H9 (cell line): ENCODE measurements around the gene KRT39. TPM values are rescaled to one million over a fixed set of nuclear protein-coding genes. Genes with fewer than 3 reads are reported as not detected.

Experiments used
- DNase-seq: peaks from one replicate; pipeline ENCODE4 v3.0.0-alpha.2; 2017
- H2AFZ ChIP-seq: one replicate; pipeline ENCODE4 v1.6.1; 2013; ENCODE audit warnings: mild to moderate bottlenecking, low read length, control low read depth, moderate library complexity
- H2AK5ac ChIP-seq: 2 replicates; pipeline ENCODE4 v1.6.1; 2013; ENCODE audit warnings: low read length, control low read depth, mixed read lengths; ENCODE audit not compliant: insufficient read length
- H2BK120ac ChIP-seq: one replicate; pipeline ENCODE4 v1.6.1; 2013; ENCODE audit warnings: low read depth, mild to moderate bottlenecking, low read length, control low read depth, inconsistent platforms; ENCODE audit not compliant: poor library complexity, severe bottlenecking
- H2BK12ac ChIP-seq: 2 replicates; pipeline ENCODE4 v1.6.1; 2013; ENCODE audit warnings: low read length, control low read depth, mixed read lengths, low read depth; ENCODE audit not compliant: insufficient read length
- H2BK15ac ChIP-seq: 2 replicates; pipeline ENCODE4 v1.6.1; 2013; ENCODE audit warnings: low read depth, low read length, control low read depth
- H2BK20ac ChIP-seq: one replicate; pipeline ENCODE4 v1.6.1; 2013; ENCODE audit warnings: low read depth, mild to moderate bottlenecking, low read length, control low read depth, inconsistent platforms; ENCODE audit not compliant: poor library complexity, severe bottlenecking
- H2BK5ac ChIP-seq: 2 replicates; pipeline ENCODE4 v1.6.1; 2013; ENCODE audit warnings: low read length, control low read depth, mixed read lengths; ENCODE audit not compliant: insufficient read length
- H3K14ac ChIP-seq: 2 replicates; pipeline ENCODE4 v1.6.1; 2013; ENCODE audit warnings: low read length, control low read depth; ENCODE audit not compliant: insufficient read depth
- H3K18ac ChIP-seq: 2 replicates; pipeline ENCODE4 v1.6.1; 2013; ENCODE audit warnings: low read depth, mild to moderate bottlenecking, mixed read lengths, low read length, control low read depth; ENCODE audit not compliant: insufficient read length
- H3K23ac ChIP-seq: 2 replicates; pipeline ENCODE4 v1.6.1; 2013; ENCODE audit warnings: low read length, control low read depth, mixed read lengths, low read depth; ENCODE audit not compliant: insufficient read length
- H3K23me2 ChIP-seq: 2 replicates; pipeline ENCODE4 v1.6.1; 2013; ENCODE audit warnings: low read depth, mild to moderate bottlenecking, mixed read lengths, low read length, control low read depth; ENCODE audit not compliant: insufficient read length, poor library complexity, severe bottlenecking
- H3K27ac ChIP-seq: 2 replicates; pipeline ENCODE4 v1.5.1; 2013; ENCODE audit warnings: low read length, control low read depth, mixed read lengths, low read depth; ENCODE audit not compliant: insufficient read length
- H3K27me3 ChIP-seq: 2 replicates; pipeline ENCODE4 v1.6.1; 2013; ENCODE audit warnings: low read length, control low read depth, inconsistent platforms; ENCODE audit not compliant: insufficient read depth
- H3K4ac ChIP-seq: 2 replicates; pipeline ENCODE4 v1.6.1; 2013; ENCODE audit warnings: low read depth, mild to moderate bottlenecking, control low read depth, inconsistent platforms, low read length, moderate library complexity
- H3K4me1 ChIP-seq: 2 replicates; pipeline ENCODE4 v1.6.1; 2013; ENCODE audit warnings: low read length, control low read depth, inconsistent platforms; ENCODE audit not compliant: insufficient read depth
- H3K4me2 ChIP-seq: 2 replicates; pipeline ENCODE4 v1.6.1; 2013; ENCODE audit warnings: low read length, control low read depth, mixed read lengths; ENCODE audit not compliant: insufficient read length, insufficient read depth
- H3K56ac ChIP-seq: 2 replicates; pipeline ENCODE4 v1.6.1; 2013; ENCODE audit warnings: low read depth, mild to moderate bottlenecking, mixed read lengths, low read length, control low read depth; ENCODE audit not compliant: insufficient read length
- H3K79me1 ChIP-seq: 2 replicates; pipeline ENCODE4 v1.6.1; 2013; ENCODE audit warnings: low read depth, mild to moderate bottlenecking, moderate library complexity, low read length, control low read depth, inconsistent platforms; ENCODE audit not compliant: insufficient read depth, poor library complexity, severe bottlenecking
- H3K79me2 ChIP-seq: 2 replicates; pipeline ENCODE4 v1.6.1; 2013; ENCODE audit warnings: low read length, control low read depth, inconsistent platforms; ENCODE audit not compliant: insufficient read depth
- H3K9ac ChIP-seq: 2 replicates; pipeline ENCODE4 v1.6.1; 2013; ENCODE audit warnings: low read length, control low read depth, mixed read lengths; ENCODE audit not compliant: insufficient read length; ENCODE audit errors: extremely low read depth
- H3K9me3 ChIP-seq: one replicate; pipeline ENCODE4 v1.6.1; 2013; ENCODE audit warnings: low read depth, low read length, inconsistent platforms; ENCODE audit not compliant: control insufficient read depth
- H3T11ph ChIP-seq: one replicate; pipeline ENCODE4 v1.6.1; 2013; ENCODE audit warnings: mild to moderate bottlenecking, low read length, control low read depth, inconsistent platforms
- H4K20me1 ChIP-seq: one replicate; pipeline ENCODE4 v1.6.1; 2013; ENCODE audit not compliant: control insufficient read depth, insufficient read length, insufficient read depth
- H4K5ac ChIP-seq: 2 replicates; pipeline ENCODE4 v1.6.1; 2013; ENCODE audit warnings: low read depth, mild to moderate bottlenecking, mixed read lengths, low read length, control low read depth; ENCODE audit not compliant: insufficient read length
- H4K8ac ChIP-seq: replicated peaks from 2 replicates; pipeline ENCODE4 v1.6.1; 2013; ENCODE audit warnings: low read length, control low read depth, mixed read lengths, low read depth; ENCODE audit not compliant: insufficient read length
- H4K91ac ChIP-seq: 2 replicates; pipeline ENCODE4 v1.6.1; 2013; ENCODE audit warnings: low read depth, mild to moderate bottlenecking, moderate library complexity, mixed read lengths, low read length, control low read depth; ENCODE audit not compliant: insufficient read length
- H3K27ac Mint-ChIP-seq, 3 experiments: 2 replicates in 2 of 3; 3 replicates in 1 of 3; pipeline ENCODE4 v1.8.0; 2020 to 2021; ENCODE audit warnings: mixed read lengths in 3 of 3, mild to moderate bottlenecking in 1 of 3, moderate library complexity in 1 of 3
- H3K27me3 Mint-ChIP-seq: 2 replicates; pipeline ENCODE4 v1.8.0; 2021; ENCODE audit warnings: low read depth, mild to moderate bottlenecking, moderate library complexity, mixed read lengths
- H3K36me3 Mint-ChIP-seq, 3 experiments: 2 replicates in 2 of 3; 3 replicates in 1 of 3; pipeline ENCODE4 v1.8.0; 2020 to 2021; ENCODE audit warnings: low read depth in 3 of 3, mixed read lengths in 3 of 3; ENCODE audit not compliant: insufficient read depth in 1 of 3
- H3K4me1 Mint-ChIP-seq, 2 experiments: 2 replicates each; pipeline ENCODE4 v1.8.0; 2020; ENCODE audit warnings: mixed read lengths in 2 of 2
- H3K4me3 Mint-ChIP-seq, 2 experiments: 2 replicates in 1 of 2; 3 replicates in 1 of 2; pipeline ENCODE4 v1.8.0; 2020 to 2021; ENCODE audit warnings: mild to moderate bottlenecking in 2 of 2, mixed read lengths in 2 of 2, moderate library complexity in 1 of 2
- H3K9me3 Mint-ChIP-seq, 2 experiments: 2 replicates in 1 of 2; 3 replicates in 1 of 2; pipeline ENCODE4 v1.8.0; 2020; ENCODE audit warnings: mild to moderate bottlenecking in 2 of 2, mixed read lengths in 2 of 2, moderate library complexity in 1 of 2
- WGBS: extraction: QIAGEN DNeasy Blood & Tissue Kit; methylation state at CpG from one replicate; pipeline ENCODE4 v1.1.7; 2013; ENCODE audit warnings: missing lambda C conversion rate, low lambda C conversion rate, mixed read lengths; ENCODE audit not compliant: insufficient read length; ENCODE audit errors: extremely low coverage; 5-methylcytosine and 5-hydroxymethylcytosine counted together
- total RNA-seq: library from RNA; stranded (reverse); gene quantifications from 2 replicates; pipeline ENCODE4 v1.2.1, GENCODE V29; 2021
- TF ChIP-seq, protein P1 (sequence below): fragments of 200-600 bp; sonication (generic); conservative IDR thresholded peaks from 3 replicates; pipeline ENCODE4 v1.8.0; 2021; ENCODE audit warnings: antibody characterized with exemption, mild to moderate bottlenecking

The KRT39 gene
- total RNA-seq, 1 experiment from 2014 or later, result not detected

DNA sequence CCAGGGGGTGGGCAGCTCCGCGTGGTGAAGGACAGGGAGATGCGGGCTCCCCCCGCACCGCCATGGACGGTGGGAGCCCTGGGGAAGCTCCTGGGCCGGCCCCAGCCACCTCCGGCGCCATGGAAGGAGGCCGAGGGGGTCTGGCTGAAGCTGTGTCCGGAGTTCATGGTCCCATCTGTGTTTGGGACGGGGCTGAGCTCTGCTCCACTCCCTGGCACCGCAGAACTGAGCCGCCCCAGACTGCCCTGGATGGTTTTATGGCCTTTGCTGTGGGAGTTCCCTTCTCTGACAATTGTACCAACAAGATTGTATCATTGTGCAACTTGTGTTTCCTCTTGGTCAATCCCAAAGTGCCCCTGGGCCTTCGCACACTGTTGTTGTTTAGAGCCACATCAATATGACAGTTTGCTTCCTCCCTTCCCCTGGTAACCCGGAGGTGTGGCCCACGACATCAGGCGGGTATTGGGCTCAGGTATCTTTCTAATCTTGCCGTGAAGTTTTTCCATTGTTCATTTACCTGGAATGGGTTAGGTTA lies 30.2 kb downstream of the KRT39 start:
- Histone ChIP-seq H3K56ac (no peak overlapping the region), H3K27ac (no peak overlapping the region), H3K79me1 (no peaks in the 10 kb centered on the region), H4K5ac (no peak overlapping the region), H3K9ac (no peak overlapping the region), H2AK5ac (no peak overlapping the region), H4K8ac (no peak overlapping the region), H3K9me3 (no peaks in the 10 kb centered on the region), H3K23ac (no peak overlapping the region), H3T11ph (no peak overlapping the region), H3K4me1 (no peaks in the 10 kb centered on the region), H4K91ac (no peak overlapping the region), H3K23me2 (no peaks in the 10 kb centered on the region), H3K14ac (no peak overlapping the region), H2BK20ac (no peak overlapping the region), H2BK15ac (no peak overlapping the region), H2AFZ (no peak overlapping the region), H3K18ac (no peak overlapping the region), H2BK5ac (no peak overlapping the region), H2BK120ac (no peak overlapping the region), H3K4me2 (no peak overlapping the region), H4K20me1 (no peaks in the 10 kb centered on the region), H3K4ac (no peak overlapping the region), H3K27me3 (no peaks in the 10 kb centered on the region), H2BK12ac (no peak overlapping the region), H3K79me2 (no peaks in the 10 kb centered on the region)
- Mint-ChIP-seq H3K9me3 (no peaks in the 10 kb centered on the region), H3K27me3 (peaks cover 4% of the 10 kb centered on the region; the same call in 1 of the 2 replicates), H3K36me3 (no peaks in the 10 kb centered on the region), H3K4me1 (peaks cover 12 to 19% of the 10 kb centered on the region in 2 experiments), H3K27ac (peak overlapping the region in 1 of 3 experiments; percentile 58; a peak in 1 of 7 replicates), H3K4me3 (no peak overlapping the region)
- no CpG with 5 or more reads among the region's 19 CpGs for WGBS
- no peak for DNase-seq
- TF ChIP-seq, protein P1, sequence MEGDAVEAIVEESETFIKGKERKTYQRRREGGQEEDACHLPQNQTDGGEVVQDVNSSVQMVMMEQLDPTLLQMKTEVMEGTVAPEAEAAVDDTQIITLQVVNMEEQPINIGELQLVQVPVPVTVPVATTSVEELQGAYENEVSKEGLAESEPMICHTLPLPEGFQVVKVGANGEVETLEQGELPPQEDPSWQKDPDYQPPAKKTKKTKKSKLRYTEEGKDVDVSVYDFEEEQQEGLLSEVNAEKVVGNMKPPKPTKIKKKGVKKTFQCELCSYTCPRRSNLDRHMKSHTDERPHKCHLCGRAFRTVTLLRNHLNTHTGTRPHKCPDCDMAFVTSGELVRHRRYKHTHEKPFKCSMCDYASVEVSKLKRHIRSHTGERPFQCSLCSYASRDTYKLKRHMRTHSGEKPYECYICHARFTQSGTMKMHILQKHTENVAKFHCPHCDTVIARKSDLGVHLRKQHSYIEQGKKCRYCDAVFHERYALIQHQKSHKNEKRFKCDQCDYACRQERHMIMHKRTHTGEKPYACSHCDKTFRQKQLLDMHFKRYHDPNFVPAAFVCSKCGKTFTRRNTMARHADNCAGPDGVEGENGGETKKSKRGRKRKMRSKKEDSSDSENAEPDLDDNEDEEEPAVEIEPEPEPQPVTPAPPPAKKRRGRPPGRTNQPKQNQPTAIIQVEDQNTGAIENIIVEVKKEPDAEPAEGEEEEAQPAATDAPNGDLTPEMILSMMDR, result no peak
